ENCODE results near the gene INAFM2.

The INAFM2 gene

DNA sequence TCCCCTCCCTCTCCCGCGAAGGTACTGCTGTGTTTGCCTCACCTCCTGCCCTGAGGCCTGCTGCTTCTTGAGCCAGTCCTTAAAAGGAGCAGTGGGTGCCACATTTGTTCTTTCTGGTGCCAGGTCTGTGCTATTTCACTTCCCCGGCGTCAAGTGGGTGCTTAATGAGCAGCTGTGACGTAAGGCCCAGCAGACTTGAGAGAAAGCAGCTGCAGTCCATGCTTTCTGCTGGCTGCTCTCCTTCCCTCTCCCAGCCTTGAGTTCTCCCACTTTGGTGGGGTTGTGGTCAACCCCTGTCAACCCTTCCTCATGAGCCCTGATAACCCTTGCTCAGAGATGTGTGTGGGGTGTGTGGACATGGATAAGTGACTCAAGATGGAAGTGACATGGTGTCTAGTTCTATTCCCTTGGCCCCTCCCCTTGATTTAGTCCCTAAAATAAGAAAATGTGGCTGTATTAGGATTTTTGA, 6.9 kb downstream of the INAFM2 start:
- DNase-seq = no peak

DNA sequence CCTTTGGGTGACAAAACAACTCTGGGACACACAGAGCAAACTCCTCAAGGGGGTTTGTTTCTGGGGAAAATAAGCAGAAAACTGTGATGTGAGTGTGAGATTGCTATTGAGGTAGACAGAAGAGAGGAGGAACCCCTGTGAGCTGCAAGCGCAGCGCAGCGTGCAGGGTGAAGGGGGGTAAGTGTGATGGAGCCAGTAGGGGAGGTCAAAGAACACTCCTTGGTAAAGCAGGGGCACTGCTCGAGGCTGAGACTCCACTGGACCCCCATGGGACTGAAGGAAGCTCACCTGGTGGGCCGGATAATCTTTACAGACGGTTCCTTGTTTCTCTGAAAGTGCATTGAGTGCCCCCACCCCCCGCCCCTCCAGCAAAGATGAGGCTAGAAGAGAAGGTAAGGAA, 7.5 kb downstream of the INAFM2 start:
- no peak for DNase-seq

DNA sequence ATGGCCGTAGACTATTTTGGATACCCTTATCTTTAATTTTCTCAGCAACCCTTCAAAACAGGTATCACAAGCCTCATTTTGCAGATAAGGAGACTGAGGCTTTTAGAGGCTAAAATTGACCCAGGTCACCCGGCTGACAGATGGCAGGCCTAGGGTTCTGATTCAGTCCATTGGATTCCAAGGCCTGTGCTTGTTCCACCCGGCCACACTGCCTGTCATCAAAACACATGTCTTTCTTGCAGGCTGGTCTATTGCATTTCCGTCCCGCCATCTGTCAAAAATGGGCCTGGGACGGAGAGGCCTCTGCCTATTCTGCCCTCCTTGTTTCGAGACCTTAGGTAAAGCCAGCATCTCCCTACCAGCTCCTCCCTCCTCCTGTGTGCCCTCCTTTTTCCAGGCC, 8.1 kb downstream of the INAFM2 start:
- DNase-seq = no peak

DNA sequence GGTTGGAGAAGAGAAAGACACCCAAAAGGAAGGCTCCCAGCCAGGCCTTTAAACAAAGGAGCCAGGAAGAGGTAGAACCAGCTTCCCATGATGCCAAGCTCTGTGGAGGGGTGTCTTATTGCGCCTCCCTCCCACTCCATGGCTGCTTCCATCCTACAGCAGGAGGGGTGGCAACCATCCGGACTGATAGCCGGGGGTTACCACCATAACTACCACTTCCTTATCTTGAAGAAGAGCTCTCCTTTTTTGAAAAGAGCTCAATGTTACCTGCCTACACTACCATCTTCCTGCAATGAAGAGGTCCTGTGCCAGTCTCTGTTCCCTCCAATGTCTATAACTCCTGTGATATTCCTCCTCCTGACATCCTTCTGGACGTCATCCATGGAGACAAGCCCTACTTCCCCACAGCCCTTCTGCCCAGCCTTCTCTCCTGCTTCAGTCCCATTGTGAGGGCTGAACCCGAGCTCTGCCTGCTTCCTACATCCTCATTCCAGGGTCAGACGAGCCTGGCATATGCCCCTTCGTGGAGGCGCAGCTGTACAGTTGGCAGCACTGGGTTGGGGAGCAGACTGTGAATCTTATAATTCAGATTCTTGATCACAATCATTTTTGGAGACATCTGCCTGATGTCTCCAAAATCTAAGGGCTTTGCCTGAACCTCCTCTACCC, 8.8 kb downstream of the INAFM2 start:
- no peak for DNase-seq

DNA sequence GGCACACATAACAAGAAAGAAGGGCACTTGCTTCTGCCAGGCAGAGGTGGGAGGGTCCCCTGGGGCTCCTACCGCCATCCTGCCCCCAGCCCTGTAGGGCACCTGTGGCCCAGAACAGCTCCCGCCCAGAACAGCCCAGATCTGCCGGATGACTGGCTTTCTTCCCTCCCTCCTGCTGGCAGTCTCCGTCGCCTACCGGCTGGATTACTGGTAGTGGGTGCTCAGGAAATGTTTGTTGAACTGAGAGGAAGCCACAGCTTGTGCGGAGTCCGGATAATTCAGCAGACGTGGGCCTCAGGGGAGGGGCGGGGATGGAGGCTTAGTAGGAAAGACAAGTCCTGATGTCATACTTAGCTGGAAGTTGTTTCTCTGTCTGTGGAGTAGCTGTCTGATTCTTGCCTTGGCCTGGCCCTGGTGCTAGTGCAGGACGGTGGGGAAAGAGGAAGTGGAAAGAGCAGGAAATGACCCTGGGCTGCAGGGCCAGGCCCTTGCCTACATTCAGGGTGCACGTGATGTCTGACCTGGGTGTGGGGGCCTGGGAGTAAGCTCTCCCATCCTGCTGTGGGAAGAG, 10.5 kb downstream of the INAFM2 start:
- peak in 1 of 2 experiments; percentile 23 for DNase-seq

DNA sequence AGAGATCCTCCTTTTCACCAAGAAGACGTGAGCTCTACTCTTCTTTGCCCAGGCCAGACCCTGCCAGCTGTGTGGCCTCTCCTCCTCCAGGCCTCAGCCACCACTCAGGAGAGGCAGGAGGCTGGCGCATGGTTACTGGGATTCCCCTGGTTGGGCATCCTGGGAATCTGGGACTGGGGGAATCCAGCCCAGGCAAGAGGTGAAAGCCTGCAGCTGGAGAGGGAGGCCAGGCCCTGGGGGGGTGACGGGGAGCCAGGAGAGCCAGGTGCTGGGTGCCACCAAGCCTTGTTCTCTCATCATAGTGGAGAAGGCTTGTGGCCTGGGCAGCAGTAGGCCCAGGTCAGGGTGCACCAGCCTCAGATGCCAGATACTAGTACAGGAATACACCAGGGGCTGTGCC, 11.0 kb downstream of the INAFM2 start:
- no peak for DNase-seq

DNA sequence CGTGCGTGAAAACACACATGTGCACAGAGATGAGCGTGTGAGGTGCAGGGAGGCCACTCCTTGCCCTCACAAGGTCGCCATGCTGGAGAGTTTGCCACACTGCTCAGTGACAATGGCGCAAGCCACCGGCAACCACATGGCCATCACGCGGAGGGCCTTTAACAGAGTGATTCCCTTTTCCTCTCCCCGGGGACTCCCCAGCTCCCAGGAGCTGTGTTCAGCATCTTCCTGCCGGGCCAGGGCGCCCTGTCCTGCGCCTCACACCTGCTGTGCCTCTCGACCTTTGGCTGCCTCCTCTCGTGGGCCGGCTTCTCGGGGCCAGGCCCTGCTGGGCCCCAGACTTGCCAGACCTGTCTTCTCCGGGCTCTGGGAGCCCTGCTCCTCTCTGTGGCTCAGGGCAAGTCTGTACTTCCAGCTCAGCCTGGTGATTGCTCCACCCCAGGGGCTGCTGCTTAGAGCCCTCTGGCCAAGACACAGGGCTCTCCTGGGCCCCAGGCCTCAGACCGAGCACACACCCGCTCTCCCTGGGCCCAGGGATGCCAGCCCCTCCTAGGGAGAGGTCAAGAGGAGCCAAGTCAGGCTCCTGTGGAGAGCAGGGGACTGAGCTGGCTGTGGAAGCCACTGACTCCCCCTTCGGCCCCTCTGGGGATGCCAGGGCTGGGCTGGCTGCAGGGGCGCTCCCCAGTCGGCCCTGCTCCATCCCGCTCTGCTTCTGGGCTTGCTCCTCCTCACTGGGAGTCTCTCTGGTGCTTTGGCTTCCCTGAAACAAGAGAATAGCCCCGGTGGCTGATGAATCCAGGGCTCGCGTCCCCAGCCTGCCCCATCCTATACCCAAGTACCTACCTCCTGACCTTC, 11.7 kb downstream of the INAFM2 start:
- no peak for DNase-seq

DNA sequence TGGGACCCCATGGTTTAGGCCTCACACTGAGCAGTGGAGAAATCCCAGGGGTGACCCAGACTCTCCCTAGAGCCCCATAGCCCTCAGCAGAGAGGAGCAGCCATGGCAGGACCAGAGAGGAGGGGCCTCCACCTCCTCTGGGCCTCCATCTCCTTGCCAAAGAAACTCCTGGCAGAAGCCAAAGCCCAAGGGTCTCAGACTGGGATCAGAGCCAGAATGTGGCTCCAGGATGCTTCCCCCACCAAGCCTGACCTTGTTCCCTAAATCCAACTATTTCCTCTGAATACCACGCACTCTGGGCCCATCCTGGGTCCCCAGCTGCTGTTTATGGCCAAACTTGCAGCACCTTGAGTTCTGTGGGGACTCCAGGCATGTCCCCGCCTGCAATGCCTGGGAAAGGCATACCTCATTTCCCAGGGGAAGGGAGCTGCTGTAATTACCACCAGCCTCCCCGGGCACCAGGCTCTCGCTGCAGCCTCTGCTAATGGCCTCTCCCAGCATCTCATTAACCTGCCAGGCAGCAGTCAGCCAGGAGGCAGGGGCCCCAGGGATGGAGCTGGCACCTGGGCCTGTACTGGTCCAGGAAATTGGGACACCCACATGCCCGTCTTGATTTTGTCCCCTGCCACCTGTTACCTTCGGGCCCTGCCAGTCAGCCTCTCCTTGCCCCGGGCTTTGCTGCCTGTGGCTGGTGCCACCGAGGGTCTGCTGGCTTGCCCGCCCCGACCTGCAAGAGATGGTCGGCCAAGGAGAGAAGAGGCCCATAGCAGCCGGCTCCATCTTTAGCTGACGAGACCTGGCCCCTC, 12.6 kb downstream of the INAFM2 start:
- DNase-seq = peak; percentile 60 to 88

DNA sequence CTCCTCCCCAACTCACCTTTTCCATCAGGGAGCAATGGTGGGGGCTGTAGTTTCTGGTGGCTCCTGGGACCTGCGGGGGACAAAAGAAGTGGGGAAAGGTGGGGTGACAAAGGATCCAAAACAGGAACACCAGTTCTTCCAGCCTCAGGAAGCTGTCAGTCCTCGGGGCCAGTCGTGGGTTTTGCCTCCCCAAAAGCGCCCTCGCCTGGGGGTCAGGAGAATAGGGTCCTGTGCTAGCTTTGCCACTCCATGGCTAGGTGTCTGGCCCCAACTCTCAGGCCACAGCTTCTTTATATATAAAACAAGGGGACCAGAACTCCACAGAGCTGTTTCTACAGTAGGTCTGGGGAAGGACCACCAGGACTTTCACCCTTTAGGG, 13.2 kb downstream of the INAFM2 start:
- peak in 1 of 2 experiments; percentile 57 for DNase-seq

DNA sequence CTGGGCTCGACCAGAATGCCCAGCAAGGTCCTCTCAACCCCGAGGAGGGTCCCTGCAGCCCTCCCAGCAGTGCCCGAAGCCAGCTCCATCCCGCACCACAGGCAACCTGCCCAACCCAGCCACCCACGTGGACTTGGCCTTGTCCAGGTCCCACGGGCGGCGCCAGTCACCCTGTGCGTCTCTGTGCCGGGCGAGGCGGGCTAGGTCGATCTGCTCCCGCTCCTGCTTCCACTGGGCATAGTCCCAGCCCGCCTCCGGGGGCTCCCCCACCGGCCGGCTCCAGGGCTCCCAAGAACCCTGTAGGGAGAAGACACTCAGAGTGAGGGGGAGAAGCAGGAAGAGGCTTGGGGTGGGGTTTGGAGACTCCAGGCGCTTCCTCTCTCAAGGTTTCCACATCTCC, 14.1 kb downstream of the INAFM2 start:
- no peak for DNase-seq

DNA sequence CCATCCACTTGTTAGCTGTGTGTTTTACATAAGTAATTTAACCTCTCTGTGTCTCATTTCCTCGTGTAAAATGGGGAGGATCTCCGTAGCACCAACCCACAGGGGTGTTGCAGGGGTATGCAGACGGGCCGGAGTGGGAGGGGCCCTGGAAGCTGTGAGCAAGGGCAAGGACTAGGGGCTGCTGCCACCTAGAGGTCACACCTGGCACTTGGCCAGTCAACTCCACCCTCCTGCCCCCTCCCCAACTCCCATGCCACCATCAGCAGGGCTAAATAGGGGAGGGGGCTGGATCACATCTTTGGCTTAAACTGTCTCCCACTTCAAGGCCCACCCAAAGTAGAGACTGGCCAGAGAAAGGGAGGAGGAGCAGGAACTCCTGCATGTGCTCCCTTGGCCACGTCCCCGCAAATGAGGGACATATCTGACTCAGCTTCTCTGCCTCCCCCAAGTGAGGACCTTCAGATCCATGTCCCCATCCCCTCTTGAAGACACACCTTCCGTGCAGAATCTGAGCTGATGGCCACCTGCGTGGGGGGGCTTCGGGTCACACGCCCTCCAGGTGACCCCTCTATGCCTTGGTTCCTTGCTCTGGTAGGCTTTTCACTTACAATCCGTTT, 14.7 kb downstream of the INAFM2 start:
- DNase-seq = peak; percentile 55 to 92

DNA sequence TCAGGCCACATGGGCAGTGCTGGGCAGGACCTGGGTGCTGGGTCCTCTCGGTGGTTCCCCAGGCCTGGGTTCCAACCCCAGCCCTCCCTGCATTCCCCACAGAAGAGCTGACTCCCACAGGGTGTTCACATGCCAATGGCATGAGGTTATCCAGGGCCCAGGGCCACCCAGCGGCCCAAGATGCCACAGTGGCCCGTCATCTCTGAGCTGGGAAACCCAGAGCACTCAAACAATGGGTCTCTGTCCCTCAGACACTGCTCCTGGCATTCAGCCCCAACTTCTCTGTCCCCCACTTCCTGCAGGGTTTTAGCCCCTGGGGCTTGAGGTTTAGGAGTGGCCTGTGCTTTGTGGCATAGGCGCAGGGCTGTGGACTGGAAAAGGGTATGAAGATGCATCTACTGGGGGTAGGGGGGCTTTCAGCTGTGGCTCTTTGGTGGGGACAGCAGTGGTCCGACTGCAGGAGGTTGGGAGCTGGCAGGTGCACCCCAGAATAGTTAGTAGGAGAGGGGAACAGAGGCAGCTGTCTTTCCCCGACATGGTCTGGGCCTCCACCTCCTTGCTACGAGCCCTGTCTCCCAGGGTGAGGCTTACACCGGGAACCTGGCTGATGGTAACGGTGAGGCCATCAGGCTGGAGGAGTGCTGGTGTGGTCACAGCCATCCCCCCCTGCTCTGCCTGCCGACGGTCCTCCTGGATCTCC, 15.6 kb downstream of the INAFM2 start:
- no peak for DNase-seq

DNA sequence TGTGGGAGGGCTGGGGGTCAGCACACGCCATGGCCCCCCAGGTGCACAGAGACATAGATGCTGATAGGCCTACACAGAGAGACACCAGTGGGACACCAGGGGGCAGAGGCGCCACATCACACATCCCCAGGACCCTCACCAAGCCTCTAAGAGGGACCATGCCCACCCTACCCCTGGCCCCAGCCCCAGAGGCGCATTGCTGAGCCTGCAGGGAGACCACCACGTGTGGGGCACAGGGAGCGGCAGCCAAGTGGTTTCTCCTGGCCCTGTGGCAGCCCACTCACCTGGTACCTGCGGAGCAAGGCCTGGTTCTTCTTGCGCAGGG, 16.1 kb downstream of the INAFM2 start:
- DNase-seq = peak in 1 of 2 experiments; percentile 42

DNA sequence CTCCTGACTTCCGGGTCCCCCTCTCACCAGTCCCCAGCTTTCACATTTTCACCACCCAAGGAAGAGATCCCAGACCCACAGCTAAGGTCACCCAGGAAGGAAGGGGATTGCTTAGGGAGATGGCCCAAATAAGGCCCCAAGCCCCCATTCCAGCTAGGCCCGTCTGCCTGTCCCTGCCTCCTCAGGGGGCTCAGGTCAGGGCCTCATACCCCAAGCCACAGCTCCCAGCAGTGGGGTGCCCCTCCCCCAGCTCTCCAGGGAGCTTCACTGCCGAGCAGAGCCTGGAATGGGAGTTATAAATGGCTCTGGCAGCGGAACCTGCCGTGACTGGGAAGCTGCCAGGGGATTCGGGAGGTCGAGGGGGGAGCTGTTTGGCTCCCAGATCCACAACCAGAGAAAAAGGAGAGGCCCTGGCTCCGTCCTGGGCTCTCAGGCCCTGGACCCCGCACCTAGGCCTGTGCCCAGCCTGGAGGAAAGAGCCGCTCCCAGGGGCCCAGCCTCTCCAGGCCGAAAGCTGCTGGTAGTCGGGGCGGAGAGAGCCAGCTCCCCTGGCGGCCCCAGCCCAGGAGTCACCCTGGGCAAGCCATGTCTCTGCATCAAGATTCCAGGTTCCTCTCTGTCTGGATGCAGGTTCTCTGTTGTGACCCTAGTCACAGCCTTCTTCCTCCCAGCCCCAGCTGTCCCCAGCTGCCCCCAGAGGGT, 16.7 kb downstream of the INAFM2 start:
- DNase-seq = peak in 1 of 2 experiments; percentile 75

DNA sequence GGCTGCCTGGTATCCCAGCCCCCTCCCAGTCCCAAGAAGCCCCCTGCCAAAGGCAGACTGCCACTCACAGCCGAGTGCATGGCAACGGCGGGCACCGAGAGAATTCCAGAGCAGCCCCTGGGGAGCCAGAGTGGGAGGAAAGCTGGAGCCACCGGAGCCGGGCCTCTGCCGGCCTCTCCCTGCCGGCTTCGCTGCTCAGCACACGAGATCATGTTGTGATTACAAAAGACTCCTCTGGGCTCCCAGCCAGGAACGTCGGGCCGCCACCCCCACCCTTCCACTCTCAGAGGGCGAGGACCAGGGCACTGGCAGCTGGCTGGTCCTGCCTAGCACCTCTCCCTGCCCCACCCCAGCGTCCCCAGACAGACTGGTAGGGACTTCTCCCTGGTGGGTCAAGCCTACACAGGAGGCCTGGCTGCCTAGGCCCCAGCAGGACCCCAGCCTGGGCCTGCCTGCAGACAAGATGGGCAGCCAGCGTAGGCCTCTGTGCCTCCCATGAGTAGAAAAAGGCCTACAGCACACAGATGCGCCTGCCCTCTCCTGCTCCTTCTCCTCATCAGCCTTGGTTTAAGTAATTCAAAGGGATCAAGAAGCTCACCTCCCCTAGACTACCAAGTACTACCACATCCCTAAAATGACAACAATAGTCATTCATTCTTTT, 17.4 kb downstream of the INAFM2 start, which contains the start of gene CCDC9B:
Gene CCDC9B, minus strand, starts transcription at position 200 of the 661 bp plus-strand sequence. Its CDS starts 120 bp downstream, at position 80.
- DNase-seq = peak; percentile 19 to 76

DNA sequence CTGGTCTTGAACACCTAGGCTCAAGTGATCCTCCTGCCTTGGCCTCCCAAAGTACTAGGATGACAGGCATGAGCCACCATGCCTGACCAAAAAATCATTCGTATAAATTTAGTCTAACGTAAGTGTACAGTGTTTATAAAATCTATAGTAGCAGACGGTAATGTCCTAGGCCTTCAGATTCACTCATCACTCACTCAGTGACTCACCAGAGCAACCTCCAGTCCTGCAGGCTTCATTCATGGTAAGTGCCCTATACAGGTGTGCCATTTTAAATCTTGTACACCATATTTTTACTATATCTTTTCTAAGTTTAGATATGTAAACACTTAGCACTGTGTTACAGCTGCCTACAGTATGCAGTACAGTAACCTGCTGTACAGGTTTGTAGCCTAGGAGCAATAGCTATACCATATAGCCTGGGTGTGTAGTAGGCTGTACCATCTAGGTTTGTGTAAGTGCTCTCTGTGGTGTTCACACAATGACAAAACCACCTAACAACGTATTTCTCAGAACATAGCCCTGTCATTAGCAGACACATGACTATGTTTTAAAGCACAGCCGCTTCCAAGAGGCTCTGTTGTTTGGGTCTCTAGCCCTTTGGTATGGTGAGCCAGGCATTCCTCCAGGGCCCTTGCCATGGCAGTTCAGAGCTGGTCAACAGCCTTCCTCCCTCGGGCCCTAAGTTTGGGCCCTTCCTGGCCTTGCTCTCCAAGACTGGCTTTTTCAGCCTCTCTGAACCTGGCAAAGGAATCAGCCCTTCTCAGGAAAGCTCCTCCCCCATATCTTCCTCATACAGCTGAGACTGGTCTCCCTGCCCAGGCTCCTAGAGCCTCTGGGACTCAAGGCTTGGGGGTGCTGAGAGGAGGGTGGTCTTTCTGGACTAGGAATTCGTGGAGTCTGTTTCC, 19.2 kb downstream of the INAFM2 start:
- DNase-seq = no peak

DNA sequence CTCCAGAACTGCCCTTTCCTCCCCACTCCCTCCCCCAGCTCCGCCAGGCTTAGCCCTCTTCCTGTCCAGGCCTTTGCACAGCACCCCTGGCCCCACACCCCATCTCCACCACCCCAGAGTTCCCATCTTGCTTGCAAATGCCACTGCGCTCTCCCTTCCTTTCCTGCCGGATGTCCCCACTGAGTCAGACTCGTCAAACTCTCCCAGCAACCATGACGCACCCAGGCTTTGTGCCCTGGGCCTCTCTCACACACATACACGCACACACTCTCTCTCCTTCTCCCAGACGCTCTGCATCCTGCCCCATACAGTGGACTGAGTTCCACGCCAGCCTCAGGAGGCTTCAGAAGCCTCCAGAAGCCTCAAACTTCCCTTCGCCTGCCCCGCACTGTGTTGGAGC, 20.0 kb downstream of the INAFM2 start:
- no peak for DNase-seq

DNA sequence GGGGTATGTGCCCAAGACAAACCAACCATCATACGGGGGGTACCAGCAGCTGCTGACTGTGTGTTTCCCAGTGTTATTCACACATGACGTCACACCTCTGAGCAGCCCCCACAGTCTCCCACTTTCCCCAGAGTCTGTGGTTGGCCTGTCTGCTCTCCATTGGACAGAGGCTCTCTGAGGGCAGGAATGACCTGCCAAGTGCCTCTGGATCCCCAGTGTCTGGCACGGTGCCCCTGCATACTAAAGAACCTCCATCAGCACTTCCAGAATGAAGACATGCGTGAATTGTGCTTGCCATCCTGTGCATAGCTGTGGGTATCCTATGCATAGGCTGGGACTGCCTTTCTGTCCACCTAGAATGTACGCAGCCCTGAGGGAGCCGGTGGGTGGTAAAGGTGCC, 20.7 kb downstream of the INAFM2 start:
- DNase-seq = no peak

DNA sequence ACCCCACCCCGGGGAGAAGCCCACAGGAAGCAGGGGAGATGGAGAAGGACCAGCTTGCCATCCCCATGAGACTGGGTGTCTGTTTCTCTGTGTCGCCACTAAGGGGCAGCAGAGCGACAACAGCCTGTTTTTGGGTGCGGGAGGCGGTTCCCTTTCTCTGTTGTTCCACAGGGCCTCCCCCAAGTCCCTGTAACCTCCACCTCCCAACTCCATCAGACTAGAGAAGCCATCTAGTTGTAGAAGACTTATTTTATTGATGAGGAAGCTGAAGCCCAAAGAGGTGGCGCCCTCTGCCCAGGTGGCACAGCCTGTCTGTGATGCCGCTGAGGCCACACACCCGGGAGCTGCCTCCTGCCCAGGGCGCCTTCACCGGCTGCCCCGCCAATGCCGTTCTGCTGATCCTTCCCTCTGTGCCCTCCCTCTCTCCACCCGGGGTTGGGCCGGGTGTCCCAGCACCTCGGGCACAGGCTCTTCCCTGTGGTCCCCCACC, 21.2 kb downstream of the INAFM2 start:
- peak; percentile 26 to 73 for DNase-seq
